HS-27A (cell line): ENCODE measurements around the gene H6PD.

ENCODE experiments used
- DNase-seq: peaks from one replicate; pipeline ENCODE4 v3.0.0-alpha.2; 2012; ENCODE audit warnings: low read depth, missing footprints

Gene H6PD

GRCh38 chr1:9234223-9235095, at the start of gene H6PD:
H6PD (plus strand) TSS chr1:9234774; CDS start chr1:9244935, 10,161 bp downstream.
- DNase-seq: peak; percentile 41

- no peak for DNase-seq
These were observed 48.3 kb upstream of the H6PD start for GRCh38 chr1:9186082-9186859.

- DNase-seq: no peak
These were observed 47.6 kb upstream of the H6PD start for GRCh38 chr1:9187004-9187403.

GRCh38 chr1:9190234-9190633, 44.3 kb upstream of the H6PD start:
- no peak for DNase-seq

- no peak for DNase-seq
These were observed 43.3 kb upstream of the H6PD start for GRCh38 chr1:9191231-9191630.

- DNase-seq: no peak
These were observed 41.9 kb upstream of the H6PD start for GRCh38 chr1:9192578-9193232.

- DNase-seq: no peak
These were observed 41.3 kb upstream of the H6PD start for GRCh38 chr1:9193233-9193625.

- no peak for DNase-seq
These were observed 40.5 kb upstream of the H6PD start for GRCh38 chr1:9194024-9194423.

GRCh38 chr1:9195651-9196050, 38.9 kb upstream of the H6PD start:
- DNase-seq: no peak

GRCh38 chr1:9196129-9197040, 38.2 kb upstream of the H6PD start:
- DNase-seq: no peak

GRCh38 chr1:9197186-9198099, 37.1 kb upstream of the H6PD start:
- DNase-seq: no peak

- DNase-seq: no peak
These were observed 35.8 kb upstream of the H6PD start for GRCh38 chr1:9198538-9199361.

GRCh38 chr1:9200441-9200840, 34.1 kb upstream of the H6PD start:
- DNase-seq: no peak

GRCh38 chr1:9201401-9202239, 33.0 kb upstream of the H6PD start:
- no peak for DNase-seq

- DNase-seq: no peak
These were observed 32.2 kb upstream of the H6PD start for GRCh38 chr1:9202240-9202870.

GRCh38 chr1:9203511-9203982, 31.0 kb upstream of the H6PD start:
- no peak for DNase-seq

GRCh38 chr1:9204156-9204720, 30.3 kb upstream of the H6PD start:
- DNase-seq: no peak

- DNase-seq: no peak
These were observed 27.5 kb upstream of the H6PD start for GRCh38 chr1:9207086-9207485.
